Stimulated activated CD4-positive, alpha-beta T cell treated with anti-CD3 and anti-CD28 coated beads, Interleukin-12 subunit alpha, Interleukin-12 subunit beta, amount 100 ng/mL, for 48 hours (primary cell): ENCODE results near the gene EEIG1.

Source experiments
- DNase-seq, 3 donors: peaks; one replicate each; pipeline ENCODE4 v3.0.0-alpha.2; 2020; ENCODE audit warnings: low read depth in 2 of 3, low spot score in 1 of 3

EEIG1 gene

GRCh38 chr9:128001151-128001778 is 20.5 kb upstream of the EEIG1 start:
- no peak for DNase-seq

- DNase-seq = no peak
Measured at GRCh38 chr9:127999461-127999860, 18.7 kb upstream of the EEIG1 start.

GRCh38 chr9:127993721-127994120 is 12.9 kb upstream of the EEIG1 start:
- DNase-seq = no peak

GRCh38 chr9:127991757-127992274 is 11.0 kb upstream of the EEIG1 start:
- DNase-seq = no peak

GRCh38 chr9:127991017-127991756 is 10.4 kb upstream of the EEIG1 start:
- no peak for DNase-seq

- DNase-seq = no peak
Measured at GRCh38 chr9:127990554-127990953, 9.8 kb upstream of the EEIG1 start.

- DNase-seq = no peak
Measured at GRCh38 chr9:127989094-127989493, 8.3 kb upstream of the EEIG1 start.

- DNase-seq = no peak
Measured at GRCh38 chr9:127987103-127987614, 6.4 kb upstream of the EEIG1 start.

GRCh38 chr9:127985011-127985410 is 4.2 kb upstream of the EEIG1 start:
- DNase-seq = no peak

GRCh38 chr9:127983847-127984289 is 3.1 kb upstream of the EEIG1 start:
- DNase-seq = no peak

- DNase-seq = no peak
Measured at GRCh38 chr9:127982912-127983311, 2.1 kb upstream of the EEIG1 start.

GRCh38 chr9:127981559-127982121 is 851 bp upstream of the EEIG1 start:
- no peak for DNase-seq

- DNase-seq = no peak
Measured at GRCh38 chr9:127980060-127980705, 606 bp downstream of the EEIG1 start.

- DNase-seq = no peak
Measured at GRCh38 chr9:127979333-127980059, 1.3 kb downstream of the EEIG1 start.

GRCh38 chr9:127979015-127979332 is 1.8 kb downstream of the EEIG1 start:
- no peak for DNase-seq

- no peak for DNase-seq
Measured at GRCh38 chr9:127977884-127978647, 2.7 kb downstream of the EEIG1 start.

- no peak for DNase-seq
Measured at GRCh38 chr9:127977009-127977883, 3.5 kb downstream of the EEIG1 start.

- no peak for DNase-seq
Measured at GRCh38 chr9:127976498-127976897, 4.3 kb downstream of the EEIG1 start.
